T-helper 22 cell (primary cell): ENCODE results near the gene UBE2M.
"Not testable (repeated sequence)": the region's sequence is repeated elsewhere in the genome, so short reads cannot be mapped to it uniquely, and the experiment has no call there.

Experiments
- DNase-seq: peaks from one replicate; pipeline ENCODE4 v3.0.0-alpha.2; 2020; ENCODE audit warnings: low read depth

Gene UBE2M

GRCh38 chr19:58558066-58558622 is at the start of gene UBE2M:
Gene UBE2M, minus strand, starts transcription at chr19:58558611. Its CDS starts 230 bp downstream, at chr19:58558381.
- peak; percentile 52 for DNase-seq

- not testable (repeated sequence) for DNase-seq
These were observed 48.8 kb upstream of the UBE2M start for GRCh38 chr19:58607213-58607612.

- not testable (repeated sequence) for DNase-seq
These were observed 48.0 kb upstream of the UBE2M start for GRCh38 chr19:58606251-58606896.

GRCh38 chr19:58586133-58586765 is 27.8 kb upstream of the UBE2M start:
- no peak for DNase-seq

GRCh38 chr19:58585442-58586132 is 27.2 kb upstream of the UBE2M start:
- DNase-seq, result no peak

- DNase-seq, result no peak
These were observed 26.4 kb upstream of the UBE2M start for GRCh38 chr19:58584498-58585441.

- DNase-seq, result no peak
These were observed 24.6 kb upstream of the UBE2M start for GRCh38 chr19:58582985-58583384.

GRCh38 chr19:58581227-58582141 is 23.1 kb upstream of the UBE2M start:
- DNase-seq, result peak; percentile 66

GRCh38 chr19:58579473-58580142 is 21.2 kb upstream of the UBE2M start:
- DNase-seq, result no peak

GRCh38 chr19:58578012-58578925 is 19.9 kb upstream of the UBE2M start:
- no peak for DNase-seq

GRCh38 chr19:58577581-58577980 is 19.2 kb upstream of the UBE2M start:
- not testable (repeated sequence) for DNase-seq

- DNase-seq, result peak; percentile 59
These were observed 17.0 kb upstream of the UBE2M start for GRCh38 chr19:58575183-58576041.

- DNase-seq, result no peak
These were observed 15.3 kb upstream of the UBE2M start for GRCh38 chr19:58573658-58574164.

GRCh38 chr19:58572818-58573657 is 14.6 kb upstream of the UBE2M start, which contains the start of gene MZF1:
Gene MZF1, minus strand, starts transcription at chr19:58573335. Its CDS starts 1,946 bp downstream, at chr19:58571389.
- peak; percentile 100 for DNase-seq

GRCh38 chr19:58572026-58572817 is 13.8 kb upstream of the UBE2M start:
- no peak for DNase-seq

GRCh38 chr19:58571575-58571947 is 13.2 kb upstream of the UBE2M start:
- no peak for DNase-seq
